ENCODE results near the gene NFKB2.

DNA sequence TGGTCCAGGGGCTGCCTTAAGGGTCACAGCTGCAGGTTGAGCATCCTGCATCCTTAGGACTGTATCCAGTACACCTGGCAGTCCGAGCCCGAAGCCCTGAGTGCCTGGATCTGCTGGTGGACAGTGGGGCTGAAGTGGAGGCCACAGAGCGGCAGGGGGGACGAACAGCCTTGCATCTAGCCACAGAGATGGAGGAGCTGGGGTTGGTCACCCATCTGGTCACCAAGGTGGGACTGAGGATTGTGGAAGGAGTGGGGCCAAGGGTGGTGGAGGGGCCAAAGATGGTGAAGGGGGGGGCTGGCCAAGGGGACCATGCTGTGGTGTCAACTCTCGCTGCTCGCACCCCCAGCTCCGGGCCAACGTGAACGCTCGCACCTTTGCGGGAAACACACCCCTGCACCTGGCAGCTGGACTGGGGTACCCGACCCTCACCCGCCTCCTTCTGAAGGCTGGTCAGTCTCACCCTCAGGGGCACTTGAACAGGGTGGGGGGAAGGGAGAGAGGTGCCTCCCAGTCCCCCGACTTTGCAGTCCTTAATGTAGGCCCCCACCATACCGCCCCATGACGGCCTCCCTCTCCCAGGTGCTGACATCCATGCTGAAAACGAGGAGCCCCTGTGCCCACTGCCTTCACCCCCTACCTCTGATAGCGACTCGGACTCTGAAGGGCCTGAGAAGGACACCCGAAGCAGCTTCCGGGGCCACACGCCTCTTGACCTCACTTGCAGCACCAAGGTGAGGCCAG, 5.3 kb downstream of the NFKB2 start:
- TF ChIP-seq, protein P1, sequence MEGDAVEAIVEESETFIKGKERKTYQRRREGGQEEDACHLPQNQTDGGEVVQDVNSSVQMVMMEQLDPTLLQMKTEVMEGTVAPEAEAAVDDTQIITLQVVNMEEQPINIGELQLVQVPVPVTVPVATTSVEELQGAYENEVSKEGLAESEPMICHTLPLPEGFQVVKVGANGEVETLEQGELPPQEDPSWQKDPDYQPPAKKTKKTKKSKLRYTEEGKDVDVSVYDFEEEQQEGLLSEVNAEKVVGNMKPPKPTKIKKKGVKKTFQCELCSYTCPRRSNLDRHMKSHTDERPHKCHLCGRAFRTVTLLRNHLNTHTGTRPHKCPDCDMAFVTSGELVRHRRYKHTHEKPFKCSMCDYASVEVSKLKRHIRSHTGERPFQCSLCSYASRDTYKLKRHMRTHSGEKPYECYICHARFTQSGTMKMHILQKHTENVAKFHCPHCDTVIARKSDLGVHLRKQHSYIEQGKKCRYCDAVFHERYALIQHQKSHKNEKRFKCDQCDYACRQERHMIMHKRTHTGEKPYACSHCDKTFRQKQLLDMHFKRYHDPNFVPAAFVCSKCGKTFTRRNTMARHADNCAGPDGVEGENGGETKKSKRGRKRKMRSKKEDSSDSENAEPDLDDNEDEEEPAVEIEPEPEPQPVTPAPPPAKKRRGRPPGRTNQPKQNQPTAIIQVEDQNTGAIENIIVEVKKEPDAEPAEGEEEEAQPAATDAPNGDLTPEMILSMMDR (IDR thresholded peaks at IDR 0.05), result no peak
- no peak for TF ChIP-seq POLR2A (IDR thresholded peaks at IDR 0.05)
